NCI-H748 treated with DMSO at 0.1 percent for 48 hours (cell line): ENCODE data around the gene TASOR.
"Not testable (repeated sequence)": the region's sequence is repeated elsewhere in the genome, so short reads cannot be mapped to it uniquely, and the experiment has no call there.

Source experiments
- DNase-seq: peaks from one replicate; lab custom pipeline; 2025; lab: John Stamatoyannopoulos, UW

The TASOR gene

GRCh38 chr3:56683122-56683817, at the start of gene TASOR:
TASOR (minus strand) TSS chr3:56683265; CDS start chr3:56683006, 259 bp downstream.
- DNase-seq, result peak; percentile 37

- no peak for DNase-seq
Measured at GRCh38 chr3:56732109-56732508, 49.0 kb upstream of the TASOR start.

- DNase-seq, result no peak
Measured at GRCh38 chr3:56725175-56725574, 42.1 kb upstream of the TASOR start.

- no peak for DNase-seq
Measured at GRCh38 chr3:56724676-56725075, 41.6 kb upstream of the TASOR start.

GRCh38 chr3:56720849-56721248, 37.8 kb upstream of the TASOR start:
- DNase-seq, result no peak

GRCh38 chr3:56718809-56719208, 35.7 kb upstream of the TASOR start:
- DNase-seq, result not testable (repeated sequence)

GRCh38 chr3:56711344-56711743, 28.3 kb upstream of the TASOR start:
- DNase-seq, result no peak

- DNase-seq, result not testable (repeated sequence)
Measured at GRCh38 chr3:56707412-56707811, 24.3 kb upstream of the TASOR start.

- no peak for DNase-seq
Measured at GRCh38 chr3:56706629-56707028, 23.6 kb upstream of the TASOR start.

GRCh38 chr3:56704706-56705105, 21.6 kb upstream of the TASOR start:
- DNase-seq, result no peak

- peak; percentile 64 for DNase-seq
Measured at GRCh38 chr3:56702490-56703315, 19.6 kb upstream of the TASOR start.

- DNase-seq, result no peak
Measured at GRCh38 chr3:56700151-56700550, 17.1 kb upstream of the TASOR start.

- DNase-seq, result no peak
Measured at GRCh38 chr3:56694867-56695683, 12.0 kb upstream of the TASOR start.

- no peak for DNase-seq
Measured at GRCh38 chr3:56693750-56694149, 10.7 kb upstream of the TASOR start.

GRCh38 chr3:56692520-56693433, 9.7 kb upstream of the TASOR start:
- DNase-seq, result not testable (repeated sequence)

- not testable (repeated sequence) for DNase-seq
Measured at GRCh38 chr3:56692001-56692365, 8.9 kb upstream of the TASOR start.

GRCh38 chr3:56691165-56692000, 8.3 kb upstream of the TASOR start:
- no peak for DNase-seq

GRCh38 chr3:56689303-56689702, 6.2 kb upstream of the TASOR start:
- no peak for DNase-seq

GRCh38 chr3:56688191-56688590, 5.1 kb upstream of the TASOR start:
- no peak for DNase-seq

- DNase-seq, result no peak
Measured at GRCh38 chr3:56684029-56684428, 964 bp upstream of the TASOR start.
